ENCODE data around the gene TGM4.

GRCh38 chr3:44915702-44916438 lies 41.5 kb downstream of the TGM4 start:
- TF ChIP-seq POLR2A (IDR thresholded peaks at IDR 0.05) = no peak
- no peak for TF ChIP-seq CTCF (IDR thresholded peaks at IDR 0.05)

Data from lower leg skin (tissue), 3 donors.